ENCODE data around the gene NAP1L3.

- TF ChIP-seq CTCF (optimal IDR thresholded peaks at IDR 0.05 in 1 of 3, IDR thresholded peaks at IDR 0.05 in 1 of 3, conservative IDR thresholded peaks at IDR 0.05 in 1 of 3; ENCODE audit: extremely low read depth in 1 of 3, insufficient read depth in 2 of 3, low read length in 3 of 3) = no peak
- no peak for TF ChIP-seq EZH2 (IDR thresholded peaks at IDR 0.05; ENCODE audit: low read length)
Measured at GRCh38 chrX:93673056-93673868, at the start of gene NAP1L3.

All from keratinocyte (primary cell).